GM12878 (cell line): ENCODE data around the gene EPHB2. TPM values are rescaled to one million over a fixed set of nuclear protein-coding genes. Genes with fewer than 3 reads are reported as not detected.

Experiments
- ATAC-seq: fragments of 200-7000 bp; cut with Tn5 transposase; 3 replicates; pipeline ENCODE4 v1.9.1; 2020; ENCODE audit warnings: mild to moderate bottlenecking, moderate library complexity
- BruUV-seq: library from RNA; stranded (reverse); fragments of 400-500 nt; replicated peaks from 2 replicates; lab custom pipeline; 2021; lab: Mats Ljungman, UMichigan
- CTCF ChIA-PET: fragments of 300-600 bp; sonication (Branson Sonifier 250); formaldehyde crosslinking; extraction: SDS; loops from one replicate; lab custom pipeline; 2021; ENCODE audit warnings: inconsistent platforms; lab: Yijun Ruan, JAX
- POLR2A ChIA-PET: fragments of 350-600 bp; formaldehyde crosslinking; extraction: SDS; loops from one replicate; lab custom pipeline; 2021; ENCODE audit warnings: inconsistent platforms; lab: Charles Lee
- RAD21 ChIA-PET: fragments of 300-600 bp; sonication (Branson Sonifier 250); formaldehyde crosslinking; loops from one replicate; lab custom pipeline; 2023; ENCODE audit warnings: antibody characterized with exemption; ENCODE audit not compliant: unreplicated experiment; lab: Charles Lee
- SMC1A ChIA-PET: fragments of 300-600 bp; sonication (Branson Sonifier 250); formaldehyde crosslinking; loops from one replicate; lab custom pipeline; 2023; ENCODE audit not compliant: unreplicated experiment, uncharacterized antibody; lab: Charles Lee
- DNase-seq: peaks from one replicate; pipeline ENCODE4 v3.0.0-alpha.2; 2011; ENCODE audit warnings: low read depth, low spot score
- FAIRE-seq: peaks from 3 replicates; lab custom pipeline; 2011; peaks lifted over from hg19 to GRCh38; lab: Jason Lieb, UNC
- H2AFZ ChIP-seq: 2 replicates; pipeline ENCODE4 v1.6.0; 2011; ENCODE audit warnings: low read depth, low read length, control low read depth; ENCODE audit not compliant: control insufficient read depth
- H3K27ac ChIP-seq: 2 replicates; pipeline ENCODE4 v1.5.1; 2011; ENCODE audit warnings: control low read depth; ENCODE audit not compliant: control insufficient read depth, insufficient read depth
- H3K27me3 ChIP-seq, 2 experiments: replicated peaks in 1 of 2; 2 replicates each; pipeline versions ENCODE4 v1.6.0 to v1.6.1; 2011; ENCODE audit warnings: low read length in 1 of 2; ENCODE audit not compliant: control insufficient read depth in 2 of 2, insufficient read depth in 2 of 2
- H3K36me3 ChIP-seq, 2 experiments: 2 replicates each; pipeline ENCODE4 v1.5.1; 2011; ENCODE audit warnings: low read length in 1 of 2; ENCODE audit not compliant: control insufficient read depth in 2 of 2, insufficient read depth in 2 of 2
- H3K4me1 ChIP-seq: 2 replicates; pipeline ENCODE4 v1.6.1; 2011; ENCODE audit warnings: mild to moderate bottlenecking, low read length, moderate library complexity, mixed read lengths; ENCODE audit not compliant: control insufficient read depth, insufficient read depth
- H3K4me2 ChIP-seq: 2 replicates; pipeline ENCODE4 v1.6.0; 2011; ENCODE audit warnings: control low read depth; ENCODE audit not compliant: control insufficient read depth, insufficient read depth
- H3K4me3 ChIP-seq: fragments of 200-600 bp; sonication (generic); 2 replicates; pipeline ENCODE4 v1.5.1; 2016
- H3K79me2 ChIP-seq: 2 replicates; pipeline ENCODE4 v1.6.0; 2011; ENCODE audit warnings: low read length; ENCODE audit not compliant: control insufficient read depth, insufficient read depth
- H3K9ac ChIP-seq: 2 replicates; pipeline ENCODE4 v1.8.0; 2011; ENCODE audit warnings: low read length, control low read depth, mixed read lengths; ENCODE audit not compliant: control insufficient read depth, insufficient read depth
- H3K9me3 ChIP-seq: replicated peaks from 3 replicates; pipeline ENCODE4 v1.5.1; 2011; ENCODE audit warnings: mild to moderate bottlenecking, low read length; ENCODE audit not compliant: control insufficient read depth, insufficient read depth
- H4K20me1 ChIP-seq: 2 replicates; pipeline ENCODE4 v1.6.0; 2011; ENCODE audit not compliant: control insufficient read depth, insufficient read depth
- ASH2L ChIP-seq: fragments of 300-600, 200-600 bp; sonication (generic); IDR thresholded peaks from 2 replicates; pipeline ENCODE4 v1.6.1; 2017; ENCODE audit warnings: low read depth, mild to moderate bottlenecking, borderline replicate concordance
- CHD1 ChIP-seq: IDR thresholded peaks from 2 replicates; pipeline ENCODE4 v1.6.1; 2012; ENCODE audit warnings: low read depth, low read length, improper control_type of control experiment
- FOXK2 ChIP-seq: fragments of 450-650 bp; IDR thresholded peaks from 2 replicates; pipeline ENCODE4 v1.6.1; 2017; ENCODE audit warnings: mild to moderate bottlenecking, moderate library complexity
- NFYB ChIP-seq: IDR thresholded peaks from 2 replicates; pipeline ENCODE4 v1.6.1; 2011; ENCODE audit warnings: low read depth, mild to moderate bottlenecking, low read length, improper control_type of control experiment, moderate library complexity; ENCODE audit not compliant: insufficient read depth
- RELA ChIP-seq: fragments of 450-650 bp; IDR thresholded peaks from 2 replicates; pipeline ENCODE4 v1.8.0; 2014; ENCODE audit warnings: borderline replicate concordance; ENCODE audit not compliant: partially characterized antibody
- SREBF1 ChIP-seq: IDR thresholded peaks from 2 replicates; pipeline ENCODE4 v1.6.1; 2012; ENCODE audit warnings: mild to moderate bottlenecking, low read length
- TARDBP ChIP-seq: IDR thresholded peaks from 2 replicates; pipeline ENCODE4 v1.6.1; 2016; ENCODE audit warnings: borderline replicate concordance
- YY1 ChIP-seq: IDR thresholded peaks from 2 replicates; pipeline ENCODE4 v1.6.1; 2011; ENCODE audit warnings: low read depth, mild to moderate bottlenecking, low read length
- WGBS: methylation state at CpG from one replicate; pipeline ENCODE4 v1.1.6; 2016; ENCODE audit warnings: low lambda C conversion rate; ENCODE audit not compliant: insufficient replicate concordance, insufficient coverage; ENCODE audit errors: missing lambda C conversion rate; 5-methylcytosine and 5-hydroxymethylcytosine counted together
- in situ Hi-C: fragments of 300-500 bp; cut with MboI; formaldehyde crosslinking; loops from 9 replicates; pipeline ENCODE4 v1.14.3; 2018; ENCODE audit warnings: mixed read lengths
- intact Hi-C: fragments of 100-400 bp; cut with micrococcal nuclease; formaldehyde crosslinking; loops from one replicate; pipeline ENCODE4 v1.14.2; 2022; ENCODE audit not compliant: unreplicated experiment
- polyA plus RNA-seq, 11 experiments: library from polyadenylated mRNA; depleted of rRNA in 4 of 11; unstranded in 6 of 11; stranded (reverse) in 5 of 11; fragments of >200 nt; fragmentation: Nextera tagmentation in 4 of 11; fragmentation: Illumina TruSeq in 1 of 11; extraction: Ambion mirVana in 4 of 11; extraction: Trizol in 1 of 11; gene quantifications; 1 replicate in 1 of 11; 2 replicates in 10 of 11; pipeline versions ENCODE4 v1.2.1 to v1.2.3, GENCODE V29; 2011 to 2016; ENCODE audit warnings: inconsistent platforms in 2 of 11, missing spikeins in 2 of 11, low read depth in 1 of 11
- total RNA-seq, 4 experiments: library from RNA; depleted of rRNA in 3 of 4; stranded (reverse); fragments of >200 nt in 3 of 4; fragmentation: Illumina TruSeq in 1 of 4; extraction: Trizol in 1 of 4; gene quantifications; 2 replicates each; pipeline versions ENCODE4 v1.2.1 to v1.2.3, GENCODE V29; 2013 to 2021
- TF ChIP-seq, protein P1 (sequence below): fragments of 450-650 bp; IDR thresholded peaks from 2 replicates; pipeline ENCODE4 v1.6.1; 2016; ENCODE audit warnings: mild to moderate bottlenecking
- TF ChIP-seq, protein P2 (sequence below), 3 experiments: IDR thresholded peaks in 2 of 3; conservative IDR thresholded peaks in 1 of 3; 2 replicates each; pipeline ENCODE4 v1.5.1; 2011; ENCODE audit warnings: low read depth in 3 of 3, low read length in 3 of 3, mild to moderate bottlenecking in 3 of 3, control low read depth in 2 of 3, moderate library complexity in 2 of 3, inconsistent platforms in 1 of 3, mixed read lengths in 1 of 3; ENCODE audit not compliant: control insufficient read depth in 2 of 3, insufficient read depth in 1 of 3; ENCODE audit errors: extremely low read depth in 1 of 3

EPHB2 gene
- total and polyA plus RNA-seq, 10 of the 15 experiments (the other 5 are each of a cell fraction or from before 2014, with no cell fraction given) = 0.13 to 3.3 (median 0.92) TPM

DNA sequence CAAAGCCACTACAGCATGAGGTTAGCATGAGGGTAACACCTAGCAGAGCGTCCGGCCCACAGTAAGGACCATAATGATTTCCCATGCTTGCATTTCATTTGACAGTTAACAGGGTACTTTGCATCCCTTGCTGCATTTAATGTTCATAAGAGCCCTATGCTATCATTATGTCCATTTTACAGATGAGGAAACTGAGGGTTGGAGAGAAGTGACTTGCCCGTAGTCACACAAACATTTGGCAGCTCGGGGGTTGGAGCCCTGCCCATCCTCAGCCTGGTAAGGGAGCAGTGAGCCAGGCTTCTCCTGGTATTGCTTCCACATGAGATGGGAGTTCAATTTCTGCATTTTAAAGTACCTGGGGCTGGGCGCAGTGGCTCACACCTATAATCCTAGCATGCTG, 16.5 kb upstream of the EPHB2 start:
- in situ Hi-C loops = no loop called here
- ATAC-seq = no peak

DNA sequence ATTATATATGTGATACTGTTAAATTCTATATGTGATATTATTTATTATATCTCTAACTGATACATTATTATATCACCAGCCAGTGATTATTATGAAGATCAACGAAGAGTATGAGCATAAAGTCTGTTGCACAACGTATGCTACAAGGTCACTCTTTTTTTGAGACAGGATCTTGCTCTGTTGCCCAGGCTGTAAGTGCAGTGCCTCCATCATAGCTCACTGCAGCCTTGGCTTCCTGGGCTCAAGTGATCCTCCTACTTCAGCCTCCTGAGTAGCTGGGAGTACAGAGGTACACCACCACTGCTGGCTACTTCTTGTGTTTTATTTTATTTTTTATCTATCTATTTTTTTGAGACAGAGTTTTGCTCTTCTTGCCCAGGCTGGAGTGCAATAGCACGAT, 14.0 kb upstream of the EPHB2 start:
- ChIA-PET SMC1A (no interaction called here), RAD21 (no interaction called here), CTCF (no interaction called here), POLR2A (no interaction called here)
- Histone ChIP-seq H3K27ac (no peak overlapping the region), H3K36me3 (no peaks in the 10 kb centered on the region), H3K9ac (no peak overlapping the region), H3K4me2 (no peak overlapping the region), H3K79me2 (no peaks in the 10 kb centered on the region), H3K4me1 (no peaks in the 10 kb centered on the region), H3K9me3 (no peaks in the 10 kb centered on the region), H3K4me3 (no peak overlapping the region), H2AFZ (no peak overlapping the region), H4K20me1 (no peaks in the 10 kb centered on the region), H3K27me3 (peaks cover 0 to 2% of the 10 kb centered on the region in 2 experiments; a peak in 1 of 4 replicates)
- DNase-seq (no peak), ATAC-seq (no peak), FAIRE-seq (no peak)
- in situ Hi-C loops (no loop called here), intact Hi-C loops (no loop called here)
- TF ChIP-seq YY1 = no peak
- TF ChIP-seq, protein P1, sequence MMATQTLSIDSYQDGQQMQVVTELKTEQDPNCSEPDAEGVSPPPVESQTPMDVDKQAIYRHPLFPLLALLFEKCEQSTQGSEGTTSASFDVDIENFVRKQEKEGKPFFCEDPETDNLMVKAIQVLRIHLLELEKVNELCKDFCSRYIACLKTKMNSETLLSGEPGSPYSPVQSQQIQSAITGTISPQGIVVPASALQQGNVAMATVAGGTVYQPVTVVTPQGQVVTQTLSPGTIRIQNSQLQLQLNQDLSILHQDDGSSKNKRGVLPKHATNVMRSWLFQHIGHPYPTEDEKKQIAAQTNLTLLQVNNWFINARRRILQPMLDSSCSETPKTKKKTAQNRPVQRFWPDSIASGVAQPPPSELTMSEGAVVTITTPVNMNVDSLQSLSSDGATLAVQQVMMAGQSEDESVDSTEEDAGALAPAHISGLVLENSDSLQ = no peak
- no peak for TF ChIP-seq ASH2L
- no peak for TF ChIP-seq TARDBP
- TF ChIP-seq NFYB = no peak
- TF ChIP-seq, protein P2, sequence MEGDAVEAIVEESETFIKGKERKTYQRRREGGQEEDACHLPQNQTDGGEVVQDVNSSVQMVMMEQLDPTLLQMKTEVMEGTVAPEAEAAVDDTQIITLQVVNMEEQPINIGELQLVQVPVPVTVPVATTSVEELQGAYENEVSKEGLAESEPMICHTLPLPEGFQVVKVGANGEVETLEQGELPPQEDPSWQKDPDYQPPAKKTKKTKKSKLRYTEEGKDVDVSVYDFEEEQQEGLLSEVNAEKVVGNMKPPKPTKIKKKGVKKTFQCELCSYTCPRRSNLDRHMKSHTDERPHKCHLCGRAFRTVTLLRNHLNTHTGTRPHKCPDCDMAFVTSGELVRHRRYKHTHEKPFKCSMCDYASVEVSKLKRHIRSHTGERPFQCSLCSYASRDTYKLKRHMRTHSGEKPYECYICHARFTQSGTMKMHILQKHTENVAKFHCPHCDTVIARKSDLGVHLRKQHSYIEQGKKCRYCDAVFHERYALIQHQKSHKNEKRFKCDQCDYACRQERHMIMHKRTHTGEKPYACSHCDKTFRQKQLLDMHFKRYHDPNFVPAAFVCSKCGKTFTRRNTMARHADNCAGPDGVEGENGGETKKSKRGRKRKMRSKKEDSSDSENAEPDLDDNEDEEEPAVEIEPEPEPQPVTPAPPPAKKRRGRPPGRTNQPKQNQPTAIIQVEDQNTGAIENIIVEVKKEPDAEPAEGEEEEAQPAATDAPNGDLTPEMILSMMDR (IDR thresholded peaks at IDR 0.05 in 2 of 3, conservative IDR thresholded peaks at IDR 0.05 in 1 of 3; ENCODE audit: control insufficient read depth in 2 of 3, extremely low read depth in 1 of 3, insufficient read depth in 1 of 3, low read depth in 3 of 3, low read length in 3 of 3) = no peak
- 13% methylated on average over 3 of the region's 3 CpGs for WGBS
- no TSS peak for BruUV-seq

More for the DNA sequence above, 16.5 kb upstream of the EPHB2 start:
- WGBS = 41% methylated on average over 5 of the region's 5 CpGs
- Histone ChIP-seq H3K4me3 (no peak overlapping the region), H2AFZ (no peak overlapping the region), H4K20me1 (no peaks in the 10 kb centered on the region), H3K27ac (no peak overlapping the region), H3K9me3 (no peaks in the 10 kb centered on the region), H3K79me2 (no peaks in the 10 kb centered on the region), H3K27me3 (peaks cover 2 to 3% of the 10 kb centered on the region in 2 experiments; a peak in 2 of 4 replicates), H3K4me1 (no peaks in the 10 kb centered on the region), H3K9ac (no peak overlapping the region), H3K36me3 (no peaks in the 10 kb centered on the region), H3K4me2 (no peak overlapping the region)
- ChIA-PET CTCF (no interaction called here), SMC1A (interaction anchor here (1.5 kb wide), 1 partner anchor 10 kb away, joined by 4 read pairs; no protein-coding TSS in a partner anchor), RAD21 (no interaction called here), POLR2A (no interaction called here)
- FAIRE-seq (no peak), DNase-seq (no peak)
- TF ChIP-seq SREBF1 = no peak
- TF ChIP-seq NFYB = no peak
- no peak for TF ChIP-seq CHD1
- TF ChIP-seq, protein P1 = no peak
- no peak for TF ChIP-seq FOXK2
- no peak for TF ChIP-seq RELA
- intact Hi-C loops = no loop called here
- BruUV-seq = no TSS peak
